GM15510 (cell line): ENCODE measurements around the gene GLI3.

ENCODE experiments used
- POLR2A ChIP-seq: IDR thresholded peaks from 3 replicates; pipeline ENCODE4 v1.6.1; 2011; ENCODE audit warnings: borderline replicate concordance; ENCODE audit not compliant: insufficient read length; ENCODE audit errors: extremely low read depth

Gene GLI3

DNA sequence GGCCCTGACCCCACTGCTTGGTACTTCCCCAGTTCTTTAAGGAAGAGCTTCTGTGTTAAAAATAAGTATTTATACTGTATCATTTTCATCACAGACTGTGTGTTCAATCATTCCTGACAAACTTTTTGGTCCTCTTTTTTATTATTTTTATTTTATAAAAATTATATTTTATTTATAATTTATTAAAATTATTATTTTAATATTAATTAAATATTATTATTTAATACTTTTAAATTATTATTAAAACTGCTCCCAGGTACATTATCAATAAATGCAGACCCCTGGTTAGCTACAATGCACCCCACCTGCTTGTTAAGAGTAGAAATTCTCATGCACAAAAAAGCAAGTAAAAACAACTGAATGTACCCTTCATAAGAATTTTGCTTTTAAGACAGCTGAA is 172.0 kb downstream of the GLI3 start:
- TF ChIP-seq POLR2A = no peak

DNA sequence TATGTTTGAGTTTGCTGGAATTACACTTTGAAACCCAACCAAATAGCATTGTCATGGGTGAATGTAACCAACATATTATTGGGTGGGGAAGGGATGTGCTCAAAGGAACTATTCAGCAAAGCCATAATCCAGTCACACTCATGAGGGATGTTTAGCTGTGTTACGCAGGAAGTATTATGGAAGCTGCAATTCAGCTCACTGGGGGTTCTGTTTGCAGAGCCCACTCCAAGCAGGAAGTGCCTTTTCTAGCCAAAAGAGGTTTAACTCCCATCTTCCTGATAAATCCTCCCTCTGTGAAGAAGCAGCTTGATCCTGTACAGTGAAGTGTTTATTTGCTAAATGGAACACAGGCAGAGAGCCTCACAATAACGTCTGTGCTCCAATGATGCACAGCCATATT is 172.5 kb downstream of the GLI3 start:
- TF ChIP-seq POLR2A = no peak

DNA sequence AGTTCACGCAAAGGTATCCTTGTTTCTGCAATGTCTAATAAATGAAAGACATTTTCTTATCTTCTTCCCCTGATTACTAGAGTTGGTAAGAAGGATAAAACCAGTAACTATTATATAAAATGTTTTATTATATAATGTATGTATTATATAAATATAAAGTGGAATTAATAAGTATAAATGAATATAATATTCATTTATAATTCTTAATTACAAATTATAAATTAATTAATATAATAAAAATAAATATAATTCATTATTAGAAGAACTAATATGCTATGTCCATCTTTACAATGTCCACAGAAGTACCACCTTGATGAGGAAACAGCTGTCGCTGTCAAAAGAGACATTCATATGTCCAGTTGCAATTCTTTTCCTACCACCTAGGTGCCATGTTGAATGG is 177.7 kb downstream of the GLI3 start:
- no peak for TF ChIP-seq POLR2A

DNA sequence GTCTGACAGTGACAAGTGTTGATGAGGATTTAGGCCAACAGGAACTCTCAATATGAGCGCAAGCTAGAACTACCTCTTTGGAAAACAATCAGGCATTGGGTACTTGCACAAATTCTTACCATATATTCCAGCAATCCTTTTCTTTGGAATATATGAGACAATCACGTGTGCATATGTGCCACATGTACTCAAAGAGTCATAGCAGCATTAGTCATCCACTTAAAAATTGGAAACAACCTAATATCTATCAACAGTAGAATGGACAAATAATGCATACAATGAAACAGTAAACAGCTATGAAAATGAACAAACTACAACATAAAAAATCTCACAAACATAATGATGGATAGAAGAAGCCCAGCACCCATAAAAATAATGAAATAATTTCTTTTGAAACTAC is 179.7 kb downstream of the GLI3 start:
- TF ChIP-seq POLR2A = no peak

DNA sequence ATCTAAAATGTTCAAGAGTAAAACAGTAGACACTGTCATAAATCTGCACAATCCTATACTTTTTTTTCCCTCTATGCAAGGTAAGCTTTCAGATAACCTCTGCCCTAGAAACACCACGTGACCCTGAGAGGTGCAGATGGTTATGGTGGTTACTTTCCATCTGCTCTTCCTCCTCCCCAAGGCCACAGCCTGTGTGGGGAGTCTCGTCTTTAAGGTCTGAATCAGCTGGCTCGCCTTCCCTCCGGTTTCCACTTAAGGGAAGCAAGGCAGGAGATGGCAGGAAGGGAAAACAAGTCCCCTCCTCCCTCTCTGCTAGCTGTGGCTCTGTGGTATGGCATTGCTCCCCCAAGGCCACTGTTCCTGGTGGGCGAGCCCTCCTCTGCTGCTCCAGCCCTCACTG is 181.8 kb downstream of the GLI3 start:
- no peak for TF ChIP-seq POLR2A

DNA sequence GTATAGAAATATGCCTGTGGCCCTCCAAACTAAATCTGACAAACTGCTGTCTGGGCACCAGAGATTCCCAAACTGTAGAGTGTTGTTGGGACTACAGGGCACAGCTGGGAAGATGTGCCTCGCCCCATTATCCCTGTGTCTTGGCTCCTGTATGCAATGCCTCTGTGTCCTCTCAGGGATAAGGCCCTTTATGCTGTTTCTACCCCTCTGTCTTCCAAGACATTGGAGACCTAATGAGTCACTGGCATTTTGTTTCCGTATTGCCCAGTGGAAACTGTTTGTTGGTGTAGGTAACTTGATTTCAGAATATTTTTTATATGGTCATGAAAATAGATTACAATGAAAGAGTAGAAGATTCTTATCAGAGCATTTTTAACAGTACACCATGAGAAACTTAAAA is 183.2 kb downstream of the GLI3 start:
- TF ChIP-seq POLR2A = no peak

DNA sequence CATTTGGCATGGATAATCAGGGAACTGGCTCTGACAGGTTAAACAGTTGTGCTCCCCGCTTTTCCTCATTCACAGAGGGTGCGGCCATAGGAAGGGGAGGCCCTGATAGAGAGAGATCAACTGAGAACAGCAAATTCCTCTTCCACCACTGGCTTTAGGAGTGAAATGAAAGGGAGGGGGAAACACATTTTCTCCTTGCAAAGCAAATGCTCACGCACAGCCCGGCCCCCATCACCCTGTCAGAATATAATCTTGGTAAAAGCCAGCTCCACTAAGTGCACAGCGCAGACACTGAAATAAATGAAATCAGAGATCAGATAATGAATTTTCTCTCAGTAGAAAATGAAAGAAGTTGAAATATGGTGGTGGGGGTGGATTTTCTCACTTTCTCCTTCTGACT is 187.2 kb downstream of the GLI3 start:
- no peak for TF ChIP-seq POLR2A

DNA sequence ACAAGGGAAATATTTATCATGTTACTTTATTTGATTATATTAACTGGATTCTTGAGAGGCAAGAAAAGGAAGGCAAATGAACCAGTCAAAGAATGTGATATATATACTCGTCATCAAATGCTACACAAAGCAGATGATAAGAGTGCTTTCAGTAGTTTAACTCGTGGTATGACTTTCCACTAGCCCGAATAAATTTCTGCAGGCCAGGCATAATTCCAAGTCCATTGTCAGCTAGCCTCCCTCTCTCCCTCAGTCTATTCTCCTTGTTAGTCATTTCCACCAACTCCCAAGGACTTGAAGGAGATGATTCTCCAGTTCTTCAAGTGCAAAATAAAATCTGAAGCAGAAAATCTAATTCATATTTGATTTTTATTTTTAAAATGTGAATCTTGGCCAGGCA is 190.5 kb downstream of the GLI3 start:
- no peak for TF ChIP-seq POLR2A

DNA sequence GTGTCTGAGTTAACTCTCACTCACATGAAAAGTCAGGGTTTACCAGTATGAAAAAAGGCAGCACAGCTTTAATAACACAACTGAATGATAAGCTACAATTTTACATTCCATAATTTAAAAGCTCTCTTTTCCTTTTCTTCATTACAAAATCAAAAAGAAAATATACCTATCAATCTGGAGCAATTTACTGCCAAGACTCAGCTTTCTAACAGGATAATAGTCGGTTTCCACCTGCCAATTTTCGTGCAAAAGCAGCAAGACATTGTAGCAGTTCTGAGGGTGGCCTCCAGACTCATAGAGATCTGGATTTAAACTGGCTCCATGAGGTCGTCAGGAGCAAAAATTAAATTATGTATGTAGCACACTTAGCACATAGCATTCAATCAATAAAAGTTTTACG is 191.0 kb downstream of the GLI3 start:
- no peak for TF ChIP-seq POLR2A

DNA sequence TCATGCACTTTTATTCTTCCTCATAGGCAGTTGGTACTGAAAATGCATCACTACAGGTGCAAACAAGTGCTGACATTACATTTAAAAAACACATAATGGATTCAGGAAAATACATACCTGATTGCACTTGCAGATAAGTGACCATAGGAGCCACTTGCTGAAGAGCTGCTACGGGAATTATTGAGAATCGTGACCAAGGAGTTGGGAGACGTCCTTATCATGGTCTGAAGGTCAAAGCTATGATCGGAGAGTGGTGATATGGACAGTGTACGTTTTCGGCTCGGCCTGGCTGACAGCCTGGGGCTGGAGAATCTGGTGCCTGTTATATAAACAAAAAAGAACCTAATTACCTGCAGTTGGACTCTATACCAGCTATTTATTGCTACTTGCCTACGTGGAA is 197.1 kb downstream of the GLI3 start:
- TF ChIP-seq POLR2A = no peak

DNA sequence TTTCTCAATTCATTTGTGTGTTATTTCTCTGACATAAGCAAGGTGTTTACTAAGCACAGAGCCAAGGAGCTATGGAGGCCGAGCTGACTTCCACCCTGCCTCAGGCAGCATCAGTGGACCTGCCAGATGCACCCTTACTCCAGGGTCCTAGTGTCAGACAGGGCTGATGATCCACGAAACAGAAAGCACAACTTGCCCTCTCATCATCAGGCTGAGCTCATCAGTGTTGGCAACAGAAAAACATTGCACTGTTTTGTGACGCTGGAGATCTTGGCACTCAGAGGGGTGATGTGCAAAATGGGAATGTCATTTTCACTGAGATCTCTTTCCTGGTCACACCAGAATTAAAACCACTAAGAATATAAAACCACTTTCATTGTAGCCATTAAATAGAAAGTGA is 201.8 kb downstream of the GLI3 start:
- TF ChIP-seq POLR2A = no peak

DNA sequence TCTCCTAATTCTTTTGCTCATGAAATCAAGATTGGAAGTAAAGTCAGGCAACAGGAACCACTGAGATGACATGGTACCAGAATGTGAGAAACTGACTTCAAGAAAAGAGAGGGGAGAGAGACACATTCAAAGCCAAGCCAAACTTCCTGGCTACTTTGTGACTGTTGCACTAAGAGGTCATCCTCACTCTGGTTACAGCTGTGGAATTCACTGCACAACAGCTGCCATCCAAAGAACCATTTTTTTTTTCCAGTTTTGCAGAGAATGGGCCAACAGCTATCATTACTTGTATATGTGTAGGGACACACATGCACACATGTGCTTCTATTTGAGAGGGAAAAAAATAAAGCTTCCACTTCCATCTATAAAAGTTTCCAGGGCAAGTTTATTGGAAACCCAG is 203.5 kb downstream of the GLI3 start:
- no peak for TF ChIP-seq POLR2A

DNA sequence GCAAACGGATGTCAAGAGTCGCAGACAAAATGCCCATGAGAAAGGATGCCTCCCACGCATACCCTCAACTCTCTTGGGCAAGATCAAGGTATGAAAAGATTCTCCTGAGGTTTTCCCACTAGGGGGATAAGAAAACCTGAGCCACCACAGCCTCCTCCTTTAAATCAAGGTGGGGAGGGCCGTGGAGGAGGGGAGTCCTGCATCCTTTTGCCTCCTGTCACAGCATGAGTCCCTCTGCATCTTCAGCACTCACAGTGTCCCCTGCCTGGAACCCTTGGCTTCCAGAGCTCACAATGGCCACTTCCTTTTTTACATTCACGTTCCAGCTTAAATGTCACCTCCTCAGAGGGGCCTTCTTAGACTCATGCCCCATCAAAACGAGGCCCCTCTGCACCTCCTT is 207.6 kb downstream of the GLI3 start:
- no peak for TF ChIP-seq POLR2A

DNA sequence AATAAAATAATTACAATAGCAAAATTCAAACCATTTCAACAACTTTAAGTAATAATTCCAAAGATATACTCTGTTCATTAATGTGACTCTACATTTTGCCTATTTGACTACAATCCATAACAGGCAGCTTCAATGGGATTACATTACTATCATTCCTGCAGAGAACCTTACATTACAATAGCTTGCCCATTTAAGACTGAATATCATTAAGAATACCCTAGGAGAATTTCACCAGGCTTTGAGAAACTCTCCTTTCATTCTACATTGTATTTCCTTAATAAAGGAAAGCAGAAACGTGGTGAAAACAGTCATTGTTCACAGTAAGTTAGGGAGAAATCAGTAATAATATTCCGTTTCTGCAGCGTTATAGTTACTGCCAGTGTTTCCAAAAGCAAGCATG is 209.5 kb downstream of the GLI3 start:
- TF ChIP-seq POLR2A = no peak

DNA sequence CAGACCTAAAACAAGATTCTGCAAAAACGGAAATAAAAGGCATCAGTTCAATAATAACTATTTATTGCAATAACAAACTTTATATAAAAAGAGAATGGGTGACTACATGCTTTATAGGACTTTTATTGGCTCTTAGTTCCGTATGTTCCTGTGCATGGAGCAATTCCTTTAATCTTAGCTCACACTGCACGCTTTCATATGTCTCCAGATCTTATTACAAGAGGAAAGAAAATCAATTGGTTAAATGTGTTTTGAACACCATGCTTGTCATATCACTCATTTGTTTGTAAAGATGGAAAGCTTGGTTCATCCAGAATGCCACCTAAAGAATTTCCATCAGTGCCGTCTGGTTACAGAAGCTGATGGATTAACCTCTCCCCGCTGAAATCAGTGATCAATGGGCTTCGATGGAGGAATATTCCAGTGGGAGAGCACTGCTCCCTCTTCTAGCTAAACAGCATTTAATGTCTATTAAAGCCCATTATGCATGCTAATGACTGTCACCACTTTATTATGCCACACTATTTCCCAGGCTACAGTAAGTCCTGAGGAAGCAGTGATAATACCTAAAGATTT is 210.3 kb downstream of the GLI3 start:
- no peak for TF ChIP-seq POLR2A

DNA sequence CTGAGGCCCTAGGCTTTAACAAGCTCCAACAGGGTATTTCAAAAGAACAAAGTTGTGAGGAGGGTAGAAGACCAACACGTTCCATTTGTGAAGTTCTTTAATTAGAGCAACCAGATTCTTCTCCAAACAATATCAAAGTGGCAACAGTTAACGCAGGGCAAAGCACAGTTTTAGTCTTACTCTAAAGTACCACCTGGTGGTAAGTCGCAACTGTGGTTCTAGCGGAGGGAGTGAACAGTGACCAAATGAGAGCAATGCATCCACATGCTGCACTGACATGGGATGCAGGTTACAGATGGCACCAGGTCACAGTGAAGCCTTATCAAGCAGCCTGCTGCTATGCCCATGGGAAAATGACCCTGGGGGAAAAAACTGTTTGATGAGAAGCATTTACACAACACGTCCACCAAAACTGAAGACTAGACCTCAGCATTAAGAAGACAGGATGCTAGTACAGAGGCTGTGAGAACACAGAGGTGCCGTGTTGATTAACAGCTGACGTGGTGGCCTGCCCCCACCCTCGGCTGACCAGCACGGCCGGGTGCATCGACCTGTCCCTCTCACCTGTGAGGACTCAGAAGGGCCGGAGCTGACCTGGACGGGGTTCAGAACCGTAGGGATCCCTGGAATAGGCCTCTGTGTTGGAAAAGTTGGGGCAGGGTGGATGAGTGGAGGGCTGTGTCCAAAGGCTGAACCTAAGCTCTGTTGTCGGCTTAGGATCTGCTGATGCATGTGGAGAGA is 211.2 kb downstream of the GLI3 start:
- no peak for TF ChIP-seq POLR2A
